Right cardiac atrium (tissue), 5 donors: ENCODE data around the gene STK32B. TPM values are rescaled to one million over a fixed set of nuclear protein-coding genes. Genes with fewer than 3 reads are reported as not detected.

Experiments
- ATAC-seq, 2 donors: fragments of 200-7000 bp; cut with Tn5 transposase; one replicate each; pipeline versions ENCODE4 v1.8.0 to v1.9.1; 2020; ENCODE audit warnings: moderate library complexity in 2 of 2, mild to moderate bottlenecking in 1 of 2
- DNase-seq, 3 donors: peaks; one replicate each; pipeline ENCODE4 v3.0.0-alpha.2; 2020
- H3K27ac ChIP-seq: one replicate; pipeline ENCODE4 v1.5.1; 2013; ENCODE audit warnings: mild to moderate bottlenecking, low read length, control low read depth, moderate library complexity
- H3K27me3 ChIP-seq: one replicate; pipeline ENCODE4 v1.6.1; 2013; ENCODE audit not compliant: control insufficient read depth, insufficient read depth
- H3K4me1 ChIP-seq: one replicate; pipeline ENCODE4 v1.6.1; 2013; ENCODE audit warnings: low read length; ENCODE audit not compliant: control insufficient read depth, insufficient read depth
- H3K4me3 ChIP-seq: one replicate; pipeline ENCODE4 v1.5.1; 2013; ENCODE audit warnings: low read length, control low read depth
- H3K9me3 ChIP-seq: one replicate; pipeline ENCODE4 v1.6.1; 2013; ENCODE audit warnings: low read length; ENCODE audit not compliant: control insufficient read depth
- WGBS: extraction: QIAGEN DNeasy Blood & Tissue Kit; methylation state at CpG from one replicate; pipeline ENCODE4 v1.1.7; 2013; 5-methylcytosine and 5-hydroxymethylcytosine counted together
- intact Hi-C, 4 donors: fragments of 100-400 bp; cut with DNase I; formaldehyde crosslinking; loops; one replicate each; pipeline versions ENCODE4 v1.11.0 to v1.14.0; 2022 to 2023
- polyA plus RNA-seq: library from polyadenylated mRNA; stranded (reverse); fragments of 200-250 nt; gene quantifications from one replicate; pipeline ENCODE4 v1.2.3, GENCODE V29; 2013
- total RNA-seq, 4 donors: library from RNA; stranded (reverse); fragmentation: NEBNext Ultra II Directional; extraction: Animal tissue kit (Norgen Biotek cat#: 25700); gene quantifications; one replicate each; pipeline ENCODE4 v1.2.1, GENCODE V29; 2021
- donor health status: healthy with polysubstance abuse.
- donor health status: DM: no; HTN: yes; CAD: no.
- donor health status: DM: no; HTN: no; CAD: no.
- donor health status: DM: no; HTN: yes; CAD: no; lungs with severe emphysema.
- donor health status: DM: yes; HTN: yes; CAD: no.

The STK32B gene
- total and polyA plus RNA-seq, 5 donors, result 0.02 to 0.56 (median 0.29) TPM

DNA sequence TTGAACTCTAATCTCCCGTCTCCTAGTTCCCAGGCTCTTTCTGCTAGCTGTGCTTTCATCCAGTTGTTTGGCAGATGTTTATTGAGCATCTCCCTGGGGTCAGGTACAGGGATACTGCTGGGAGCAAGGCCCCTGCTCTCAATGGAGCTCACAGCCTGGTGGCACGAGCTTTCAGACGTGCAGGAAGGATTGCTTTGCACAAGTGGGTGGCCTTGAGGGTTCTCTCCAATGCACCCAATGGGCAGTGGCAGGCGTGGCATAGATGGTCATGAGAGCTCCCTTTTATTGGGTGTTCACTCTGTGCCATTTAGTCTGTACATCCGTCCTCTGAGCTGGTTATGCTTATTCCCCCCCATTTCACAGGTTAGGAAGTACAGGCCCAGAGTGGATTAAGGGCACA is 421.8 kb downstream of the STK32B start:
- Histone ChIP-seq H3K9me3 (no peaks in the 10 kb centered on the region), H3K4me3 (no peak overlapping the region), H3K27me3 (no peaks in the 10 kb centered on the region), H3K27ac (no peak overlapping the region), H3K4me1 (no peaks in the 10 kb centered on the region)
- intact Hi-C loops, result no loop called here
- DNase-seq, result no peak
- 77% methylated on average over 5 of the region's 5 CpGs for WGBS
- no peak for ATAC-seq

DNA sequence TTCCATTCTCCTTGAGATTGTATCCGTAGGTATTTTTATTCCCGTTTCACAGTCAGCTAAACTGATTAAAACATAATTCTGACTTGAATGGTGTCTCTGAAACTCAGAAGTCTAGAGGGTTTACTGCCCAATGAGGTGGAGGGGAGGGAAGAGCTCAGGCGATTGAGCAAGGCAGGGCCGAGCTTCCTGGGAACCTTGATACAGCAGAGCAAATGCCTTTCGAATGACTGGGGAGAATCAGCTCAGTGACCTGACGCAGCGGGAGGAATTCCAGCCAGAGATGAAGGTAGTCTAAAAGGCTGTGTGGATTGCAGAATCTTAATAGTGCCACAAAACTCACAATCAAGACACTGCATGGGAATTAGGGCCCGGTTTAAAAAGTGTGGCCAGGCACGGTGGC is 423.5 kb downstream of the STK32B start:
- no peak for ATAC-seq
- no peak overlapping the region for H3K4me3 ChIP-seq
- H3K9me3 ChIP-seq, result no peaks in the 10 kb centered on the region
- no peak for DNase-seq
- H3K27me3 ChIP-seq, result no peaks in the 10 kb centered on the region
- no peak overlapping the region for H3K27ac ChIP-seq
- H3K4me1 ChIP-seq, result no peaks in the 10 kb centered on the region
- 88% methylated on average over 9 of the region's 9 CpGs for WGBS
- intact Hi-C loops, result no loop called here

DNA sequence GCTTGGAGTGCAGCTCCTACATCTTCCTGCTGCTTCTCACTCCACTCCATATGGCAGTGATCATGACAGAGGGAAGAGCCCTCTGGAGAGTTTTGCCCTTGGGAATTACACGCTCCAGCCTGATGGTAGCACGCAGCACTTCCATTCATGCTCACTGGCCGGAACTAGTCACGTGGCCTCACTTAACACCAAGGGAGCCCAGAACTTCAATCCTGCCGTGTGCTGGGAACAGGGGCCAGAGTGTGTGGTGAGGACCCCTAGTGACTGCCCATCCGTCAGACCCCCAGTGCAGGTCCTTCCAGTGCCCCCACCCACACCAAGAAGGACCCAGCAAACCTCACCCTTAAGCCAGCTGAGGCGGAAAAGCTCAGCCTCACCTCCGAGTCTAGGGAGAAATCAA is 426.3 kb downstream of the STK32B start:
- 73% methylated on average over 8 of the region's 8 CpGs for WGBS
- intact Hi-C loops, result no loop called here

DNA sequence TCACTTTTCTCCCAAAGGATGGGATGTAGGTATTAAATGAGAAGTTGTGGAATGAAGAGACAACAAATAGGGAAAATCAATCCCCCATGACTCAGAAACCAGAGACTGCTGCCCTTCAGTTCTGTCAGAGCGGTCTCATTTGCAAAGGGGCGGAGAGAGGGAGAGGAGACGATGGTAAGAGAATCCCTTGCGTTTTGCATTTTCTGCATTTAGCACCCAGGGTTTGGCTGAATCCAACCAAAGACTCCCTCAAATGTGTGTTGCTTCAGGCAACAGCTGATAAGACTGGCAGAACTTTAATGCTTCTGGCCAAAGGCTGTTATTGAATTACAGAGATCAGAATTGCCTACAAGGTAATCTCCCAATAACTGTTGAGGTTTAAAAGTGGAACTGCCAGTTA is 426.9 kb downstream of the STK32B start:
- 50% methylated on average over 4 of the region's 4 CpGs for WGBS
- Histone ChIP-seq H3K27me3 (no peaks in the 10 kb centered on the region), H3K4me1 (no peaks in the 10 kb centered on the region), H3K4me3 (no peak overlapping the region), H3K9me3 (no peaks in the 10 kb centered on the region), H3K27ac (no peak overlapping the region)
- ATAC-seq (no peak), DNase-seq (no peak)
- intact Hi-C loops, result no loop called here

More for the DNA sequence above, 426.3 kb downstream of the STK32B start:
- Histone ChIP-seq H3K4me3 (no peak overlapping the region), H3K4me1 (no peaks in the 10 kb centered on the region), H3K27me3 (no peaks in the 10 kb centered on the region), H3K27ac (no peak overlapping the region), H3K9me3 (no peaks in the 10 kb centered on the region)
- no peak for ATAC-seq
- DNase-seq, result no peak

DNA sequence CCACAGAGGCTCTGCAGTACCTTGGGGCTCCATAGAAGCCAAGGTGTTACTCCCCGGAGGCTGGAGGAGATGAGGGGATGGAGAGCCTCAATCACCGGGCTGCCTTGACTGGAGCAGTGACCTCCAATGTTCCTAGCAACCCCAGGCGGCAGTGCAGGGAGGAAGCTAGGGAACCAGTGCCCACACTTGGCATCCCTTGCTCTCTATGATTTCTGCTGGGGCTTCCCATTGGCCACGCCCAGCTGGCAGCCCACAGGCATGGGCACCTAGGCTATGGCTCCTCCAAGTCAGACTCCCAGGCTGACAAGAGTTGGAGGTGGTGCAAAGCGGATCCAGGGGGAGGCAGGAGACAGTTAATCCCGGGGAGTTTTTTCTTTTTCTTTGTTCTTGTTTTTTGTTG is 427.4 kb downstream of the STK32B start:
- 83% methylated on average over 6 of the region's 6 CpGs for WGBS
- Histone ChIP-seq H3K27me3 (no peaks in the 10 kb centered on the region), H3K9me3 (no peaks in the 10 kb centered on the region), H3K4me1 (no peaks in the 10 kb centered on the region), H3K4me3 (no peak overlapping the region), H3K27ac (no peak overlapping the region)
- ATAC-seq (no peak), DNase-seq (no peak)
- intact Hi-C loops, result no loop called here

DNA sequence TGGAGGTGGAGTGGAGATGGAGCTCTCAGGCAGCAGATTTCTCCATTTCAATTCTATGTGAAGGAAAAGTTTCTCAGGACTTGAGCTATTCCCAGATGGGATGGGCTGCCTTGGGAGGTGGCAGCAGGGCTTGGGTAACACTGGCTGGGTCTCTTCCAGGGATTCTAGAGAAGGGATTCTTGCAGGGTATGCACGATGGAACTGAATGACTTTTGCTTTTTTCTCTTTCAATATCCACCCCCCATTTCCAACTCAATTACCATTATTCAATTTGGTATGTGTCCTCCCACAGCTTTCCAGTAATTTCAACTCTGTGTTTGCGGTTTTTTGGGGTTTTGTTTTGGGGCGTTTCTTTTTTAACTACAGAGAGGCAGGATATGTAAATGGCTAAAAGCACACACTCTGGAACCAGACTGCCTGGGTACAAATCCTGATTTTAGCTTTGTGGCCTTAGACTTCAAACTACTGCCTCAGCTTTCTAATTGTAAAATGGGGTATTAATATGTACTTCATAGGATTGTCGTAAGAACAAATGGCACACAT is 428.3 kb downstream of the STK32B start:
- DNase-seq, result no peak
- no peak for ATAC-seq
- WGBS, result 91% methylated on average over 4 of the region's 4 CpGs
- no peak overlapping the region for H3K27ac ChIP-seq
- no peaks in the 10 kb centered on the region for H3K9me3 ChIP-seq
- H3K4me3 ChIP-seq, result no peak overlapping the region
- H3K27me3 ChIP-seq, result no peaks in the 10 kb centered on the region
- H3K4me1 ChIP-seq, result no peaks in the 10 kb centered on the region
- intact Hi-C loops, result no loop called here

DNA sequence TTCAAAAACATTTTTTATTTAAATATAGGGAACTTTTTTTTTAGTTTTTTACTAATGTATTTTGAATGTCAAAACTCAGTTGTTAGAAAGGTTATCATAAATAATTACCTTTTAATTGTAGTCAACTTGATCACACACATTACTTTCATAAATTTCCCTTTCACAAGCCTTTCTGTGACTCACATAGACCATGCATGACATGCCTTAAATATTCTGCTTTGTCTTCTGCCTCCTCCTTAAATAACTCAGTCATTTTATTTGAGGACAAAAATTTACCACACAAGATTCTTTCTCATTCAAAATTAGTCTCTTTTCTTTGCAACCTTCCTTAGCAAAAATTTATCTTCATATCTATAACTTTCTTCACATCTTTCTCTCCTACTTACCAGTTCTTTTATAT is 437.1 kb downstream of the STK32B start:
- intact Hi-C loops, result no loop called here
- DNase-seq, result no peak
- no peak overlapping the region for H3K27ac ChIP-seq
- H3K9me3 ChIP-seq, result no peaks in the 10 kb centered on the region
- H3K27me3 ChIP-seq, result no peaks in the 10 kb centered on the region
- no peaks in the 10 kb centered on the region for H3K4me1 ChIP-seq
- no peak overlapping the region for H3K4me3 ChIP-seq
- no peak for ATAC-seq

DNA sequence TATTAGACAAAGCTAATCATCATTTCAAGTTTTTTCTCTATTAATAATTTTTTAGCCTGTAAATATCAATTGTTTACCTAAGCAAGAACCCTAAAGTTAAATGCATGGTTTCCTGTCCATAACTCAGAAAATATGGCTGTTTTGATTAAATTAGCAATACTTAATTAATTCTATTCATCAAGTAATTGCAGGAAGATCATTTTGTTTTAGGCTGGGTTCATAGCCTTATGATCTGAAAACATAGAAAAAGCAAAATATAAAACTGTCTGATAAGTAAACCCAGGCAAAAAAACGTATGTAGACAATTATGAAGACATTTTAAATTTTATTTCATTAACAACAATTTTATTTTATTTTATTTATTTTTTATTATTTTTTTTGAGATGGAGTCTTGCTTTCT is 438.0 kb downstream of the STK32B start:
- H3K4me1 ChIP-seq, result no peaks in the 10 kb centered on the region
- no peak for DNase-seq
- H3K27ac ChIP-seq, result no peak overlapping the region
- intact Hi-C loops, result no loop called here
- ATAC-seq, result no peak
- H3K27me3 ChIP-seq, result no peaks in the 10 kb centered on the region
- H3K9me3 ChIP-seq, result no peaks in the 10 kb centered on the region
- WGBS, result 68% methylated on average over 1 of the region's 1 CpG
- no peak overlapping the region for H3K4me3 ChIP-seq

DNA sequence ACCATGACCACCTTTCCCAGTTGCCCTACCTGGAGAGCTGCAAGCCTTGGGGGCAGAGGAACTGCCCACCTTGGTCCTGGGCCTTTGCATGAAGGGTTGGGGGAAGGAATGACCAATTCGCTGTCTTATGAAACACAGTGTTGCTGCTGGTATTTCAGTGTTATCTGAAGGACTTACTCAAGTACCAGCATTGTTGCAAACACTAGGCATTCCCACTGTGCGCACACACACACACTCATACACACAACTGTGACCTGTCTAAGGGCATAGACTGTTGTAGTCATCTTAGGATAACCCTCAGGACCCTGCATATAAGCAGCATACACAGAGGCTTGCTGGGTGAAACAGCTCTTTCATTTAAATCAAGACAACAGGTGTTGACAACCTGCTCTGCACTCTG is 446.2 kb downstream of the STK32B start:
- ATAC-seq, result no peak
- 92% methylated on average over 2 of the region's 2 CpGs for WGBS
- Histone ChIP-seq H3K27ac (no peak overlapping the region), H3K4me3 (no peak overlapping the region), H3K9me3 (no peaks in the 10 kb centered on the region), H3K27me3 (no peaks in the 10 kb centered on the region), H3K4me1 (no peaks in the 10 kb centered on the region)
- no peak for DNase-seq
- intact Hi-C loops, result no loop called here

DNA sequence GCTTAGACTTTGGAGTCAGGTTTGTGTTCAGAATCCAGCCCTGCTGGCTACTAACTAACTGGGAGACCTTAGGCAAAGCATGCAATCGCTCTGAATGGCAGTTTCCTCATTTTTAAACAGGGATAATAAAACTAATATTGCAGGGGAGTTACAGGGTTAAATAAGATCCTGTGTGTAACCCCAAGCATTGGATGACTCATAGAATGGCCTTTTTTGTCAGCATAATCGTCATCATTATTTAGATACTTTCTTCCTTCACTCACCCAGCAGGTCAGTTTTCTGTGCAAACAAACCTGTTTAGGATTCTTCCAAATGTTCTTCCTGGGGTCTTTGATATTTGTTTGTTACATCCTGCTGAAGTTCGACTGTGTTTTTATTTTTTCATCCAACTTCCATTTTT is 448.9 kb downstream of the STK32B start:
- no peak for DNase-seq
- Histone ChIP-seq H3K4me1 (no peaks in the 10 kb centered on the region), H3K9me3 (no peaks in the 10 kb centered on the region), H3K4me3 (no peak overlapping the region), H3K27me3 (no peaks in the 10 kb centered on the region), H3K27ac (no peak overlapping the region)
- intact Hi-C loops, result no loop called here
- 56% methylated on average over 3 of the region's 3 CpGs for WGBS
- no peak for ATAC-seq

DNA sequence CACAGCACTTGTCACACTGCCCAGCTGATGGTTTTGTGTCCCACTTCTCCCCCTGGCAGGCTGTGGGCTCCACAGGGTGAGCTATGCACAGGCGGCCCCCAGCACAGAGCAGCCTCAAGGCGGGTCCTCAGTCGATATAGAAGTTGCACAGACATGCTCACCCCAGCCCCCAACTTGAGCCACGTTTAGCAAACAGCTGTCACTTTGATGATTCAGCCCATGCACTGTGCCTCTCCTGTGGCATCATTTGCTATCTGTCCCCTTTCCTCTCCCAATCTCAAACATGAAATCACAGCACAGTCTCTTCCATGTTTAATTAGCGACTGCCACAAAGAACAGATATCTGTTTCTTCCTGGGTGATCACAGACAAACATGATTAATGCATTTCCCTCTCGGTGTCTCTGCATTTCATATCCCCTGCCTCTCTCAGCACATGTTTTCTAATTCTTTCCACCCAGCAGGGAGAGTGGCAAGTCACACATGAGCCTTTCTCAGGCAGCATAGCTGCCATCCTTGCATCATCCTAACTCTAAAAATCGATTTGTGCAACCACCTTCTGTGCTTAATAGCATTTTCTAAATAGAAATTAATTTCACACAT is 452.2 kb downstream of the STK32B start:
- intact Hi-C loops, result no loop called here
- Histone ChIP-seq H3K4me3 (no peak overlapping the region), H3K27me3 (no peaks in the 10 kb centered on the region), H3K9me3 (no peaks in the 10 kb centered on the region), H3K27ac (no peak overlapping the region), H3K4me1 (no peaks in the 10 kb centered on the region)
- no peak for DNase-seq
- 60% methylated on average over 7 of the region's 7 CpGs for WGBS
- ATAC-seq, result no peak

DNA sequence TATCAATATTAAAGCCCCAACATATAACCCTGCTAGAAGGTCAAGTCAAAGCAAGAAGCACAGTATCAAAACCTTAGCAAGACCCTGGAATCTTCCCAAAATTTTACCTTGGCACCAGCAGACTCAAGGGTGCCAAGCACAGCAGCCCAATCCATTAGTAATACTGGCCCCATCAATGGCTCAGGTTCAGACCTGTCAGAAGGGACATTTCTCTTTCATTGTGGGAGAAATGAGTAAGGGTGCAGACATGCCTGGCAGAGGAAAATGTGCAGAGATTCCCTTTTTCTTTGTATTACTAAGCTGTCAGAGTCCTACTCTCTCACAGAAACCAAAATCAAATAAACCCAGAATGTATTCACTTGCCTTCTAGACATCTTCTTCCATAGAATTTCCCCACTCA is 453.2 kb downstream of the STK32B start:
- no peak for DNase-seq
- intact Hi-C loops, result no loop called here
- H3K4me3 ChIP-seq, result no peak overlapping the region
- H3K9me3 ChIP-seq, result no peaks in the 10 kb centered on the region
- no peak for ATAC-seq
- no peak overlapping the region for H3K27ac ChIP-seq
- H3K4me1 ChIP-seq, result no peaks in the 10 kb centered on the region
- H3K27me3 ChIP-seq, result no peaks in the 10 kb centered on the region
